HCT116 (cell line): ENCODE data around the gene SLC24A3.

Source experiments
- ATF3 ChIP-seq: IDR thresholded peaks from 2 replicates; pipeline ENCODE4 v1.6.1; 2012
- FOSL1 ChIP-seq: IDR thresholded peaks from 2 replicates; pipeline ENCODE4 v1.6.1; 2012; ENCODE audit warnings: low read depth
- POLR2A ChIP-seq: IDR thresholded peaks from 2 replicates; pipeline ENCODE4 v1.7.0; 2011; ENCODE audit warnings: borderline replicate concordance; ENCODE audit not compliant: insufficient read depth, insufficient read length; ENCODE audit errors: extremely low read depth
- POLR2AphosphoS5 ChIP-seq: IDR thresholded peaks from 2 replicates; pipeline ENCODE4 v1.6.1; 2011; ENCODE audit warnings: mild to moderate bottlenecking, low read depth, low read length, moderate library complexity

- TF ChIP-seq ATF3: no peak
- no peak for TF ChIP-seq POLR2AphosphoS5
- TF ChIP-seq POLR2A: no peak
- TF ChIP-seq FOSL1: no peak
Observed at GRCh38 chr20:19314621-19315020, 102.2 kb downstream of the SLC24A3 start.
